ENCODE results near the gene PIM3. TPM values are rescaled to one million over a fixed set of nuclear protein-coding genes. Genes with fewer than 3 reads are reported as not detected.
A peak's percentile ranks its signal among the peaks of the same experiment; 100 is the strongest.
"Not testable (repeated sequence)": the region's sequence is repeated elsewhere in the genome, so short reads cannot be mapped to it uniquely, and the experiment has no call there.

Gene PIM3
- total RNA-seq, 1 donor from 2014 or later, result 119 TPM

DNA sequence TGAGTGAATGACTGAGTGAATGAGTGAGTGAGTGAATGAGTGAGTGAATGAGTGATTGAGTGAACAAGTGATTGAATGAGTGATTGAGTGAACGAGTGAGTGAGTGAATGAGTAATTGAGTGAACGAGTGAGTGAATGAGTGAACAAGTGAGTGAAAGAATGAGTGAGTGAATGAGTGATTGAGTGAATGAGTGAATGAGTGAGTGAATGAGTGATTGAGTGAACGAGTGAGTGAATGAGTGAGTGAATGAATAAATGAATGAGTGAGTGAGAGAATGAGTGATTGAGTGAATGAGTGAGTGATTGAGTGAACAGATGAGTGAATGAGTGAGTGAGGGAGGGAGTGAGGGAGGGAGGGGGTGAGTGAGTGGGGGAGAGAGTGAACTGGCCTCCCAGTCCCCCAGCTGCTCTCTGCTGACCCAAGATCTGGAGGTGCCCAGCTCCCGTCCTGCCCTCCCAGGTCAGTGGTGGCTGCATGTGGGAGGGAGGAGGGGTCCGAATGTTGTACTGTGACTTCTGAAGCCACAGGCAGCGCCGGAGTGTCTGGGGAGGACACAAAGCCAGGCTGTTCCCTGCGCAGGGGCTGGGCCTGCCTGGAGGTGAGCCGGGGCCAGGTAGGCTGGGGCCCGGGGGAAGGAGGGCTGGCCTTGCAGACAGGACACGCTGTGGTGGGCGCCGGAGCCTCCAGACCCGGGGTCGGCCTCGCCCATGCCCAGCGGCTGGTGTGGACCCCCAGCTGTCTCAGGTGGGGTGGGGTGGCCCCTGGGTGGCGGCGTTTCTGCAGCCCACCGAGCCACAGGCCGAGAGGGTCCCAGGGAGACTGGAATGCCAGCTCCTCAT is 17.8 kb upstream of the PIM3 start:
- intact Hi-C loops (cut with DNase I), result no loop called here
- no peak overlapping the region for H3K27ac ChIP-seq
- peak; percentile 4 for ATAC-seq
- H3K9me3 ChIP-seq, result no peaks in the 10 kb centered on the region
- no peaks in the 10 kb centered on the region for H3K27me3 ChIP-seq
- DNase-seq, result no peak
- TF ChIP-seq, protein P1, sequence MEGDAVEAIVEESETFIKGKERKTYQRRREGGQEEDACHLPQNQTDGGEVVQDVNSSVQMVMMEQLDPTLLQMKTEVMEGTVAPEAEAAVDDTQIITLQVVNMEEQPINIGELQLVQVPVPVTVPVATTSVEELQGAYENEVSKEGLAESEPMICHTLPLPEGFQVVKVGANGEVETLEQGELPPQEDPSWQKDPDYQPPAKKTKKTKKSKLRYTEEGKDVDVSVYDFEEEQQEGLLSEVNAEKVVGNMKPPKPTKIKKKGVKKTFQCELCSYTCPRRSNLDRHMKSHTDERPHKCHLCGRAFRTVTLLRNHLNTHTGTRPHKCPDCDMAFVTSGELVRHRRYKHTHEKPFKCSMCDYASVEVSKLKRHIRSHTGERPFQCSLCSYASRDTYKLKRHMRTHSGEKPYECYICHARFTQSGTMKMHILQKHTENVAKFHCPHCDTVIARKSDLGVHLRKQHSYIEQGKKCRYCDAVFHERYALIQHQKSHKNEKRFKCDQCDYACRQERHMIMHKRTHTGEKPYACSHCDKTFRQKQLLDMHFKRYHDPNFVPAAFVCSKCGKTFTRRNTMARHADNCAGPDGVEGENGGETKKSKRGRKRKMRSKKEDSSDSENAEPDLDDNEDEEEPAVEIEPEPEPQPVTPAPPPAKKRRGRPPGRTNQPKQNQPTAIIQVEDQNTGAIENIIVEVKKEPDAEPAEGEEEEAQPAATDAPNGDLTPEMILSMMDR (IDR thresholded peaks at IDR 0.05), result no peak
- H3K4me1 ChIP-seq, result peaks cover 7% of the 10 kb centered on the region
- no peaks in the 10 kb centered on the region for H3K36me3 ChIP-seq
- H3K4me3 ChIP-seq, result no peak overlapping the region

- no peak for ATAC-seq
- no peaks in the 10 kb centered on the region for H3K9me3 ChIP-seq
- H3K27me3 ChIP-seq, result no peaks in the 10 kb centered on the region
- intact Hi-C loops (cut with DNase I), result no loop called here
- TF ChIP-seq, protein P1 (IDR thresholded peaks at IDR 0.05), result no peak
- no peak overlapping the region for H3K27ac ChIP-seq
- no peak overlapping the region for H3K4me3 ChIP-seq
- DNase-seq, result no peak
- no peaks in the 10 kb centered on the region for H3K36me3 ChIP-seq
- H3K4me1 ChIP-seq, result peaks cover 7% of the 10 kb centered on the region
Measured at GRCh38 chr22:49943405-49943765, 17.2 kb upstream of the PIM3 start.

DNA sequence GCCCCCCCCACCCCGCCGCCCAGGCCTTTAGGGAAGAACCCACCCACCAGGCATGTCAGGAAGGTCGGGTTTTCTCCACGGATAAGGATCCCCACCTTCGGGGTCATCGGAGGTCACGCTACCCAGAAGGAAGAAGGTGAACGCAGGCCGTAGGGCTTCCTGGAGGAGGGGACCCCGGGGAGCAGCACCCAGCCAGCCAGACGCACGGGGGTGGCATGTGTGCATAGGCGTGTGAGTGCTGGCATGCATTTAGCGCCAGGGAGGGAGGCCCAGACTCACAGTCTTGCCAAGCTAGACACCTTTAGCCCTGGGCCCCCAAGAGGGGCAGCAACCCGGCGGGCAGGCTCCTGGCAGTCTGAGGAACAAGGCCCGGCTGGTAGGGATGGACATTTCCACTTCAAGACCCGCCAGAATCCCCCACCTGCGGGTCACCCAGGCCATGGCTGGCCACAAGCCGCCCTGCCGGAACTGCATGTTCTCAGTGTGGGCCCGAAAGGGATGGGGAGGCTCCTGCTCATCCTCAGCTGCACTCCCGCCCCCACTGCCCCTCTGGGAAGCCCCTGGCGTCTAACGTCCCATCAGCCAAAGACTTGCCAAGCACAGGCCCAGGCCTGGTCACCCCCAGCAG is 16.7 kb upstream of the PIM3 start:
- H3K4me1 ChIP-seq, result peaks cover 7% of the 10 kb centered on the region
- H3K27me3 ChIP-seq, result no peaks in the 10 kb centered on the region
- no peak overlapping the region for H3K4me3 ChIP-seq
- no peaks in the 10 kb centered on the region for H3K36me3 ChIP-seq
- intact Hi-C loops (cut with DNase I), result no loop called here
- DNase-seq, result no peak
- TF ChIP-seq, protein P1 (IDR thresholded peaks at IDR 0.05), result no peak
- ATAC-seq, result no peak
- no peaks in the 10 kb centered on the region for H3K9me3 ChIP-seq
- H3K27ac ChIP-seq, result no peak overlapping the region

- H3K4me3 ChIP-seq, result no peak overlapping the region
- intact Hi-C loops (cut with DNase I), result no loop called here
- ATAC-seq (no peak), DNase-seq (no peak)
- H3K27me3 ChIP-seq, result no peaks in the 10 kb centered on the region
- H3K36me3 ChIP-seq, result no peaks in the 10 kb centered on the region
- peaks cover 7% of the 10 kb centered on the region for H3K4me1 ChIP-seq
- no peaks in the 10 kb centered on the region for H3K9me3 ChIP-seq
- no peak overlapping the region for H3K27ac ChIP-seq
- TF ChIP-seq, protein P1 (IDR thresholded peaks at IDR 0.05), result no peak
Measured at GRCh38 chr22:49944399-49944891, 16.1 kb upstream of the PIM3 start.

DNA sequence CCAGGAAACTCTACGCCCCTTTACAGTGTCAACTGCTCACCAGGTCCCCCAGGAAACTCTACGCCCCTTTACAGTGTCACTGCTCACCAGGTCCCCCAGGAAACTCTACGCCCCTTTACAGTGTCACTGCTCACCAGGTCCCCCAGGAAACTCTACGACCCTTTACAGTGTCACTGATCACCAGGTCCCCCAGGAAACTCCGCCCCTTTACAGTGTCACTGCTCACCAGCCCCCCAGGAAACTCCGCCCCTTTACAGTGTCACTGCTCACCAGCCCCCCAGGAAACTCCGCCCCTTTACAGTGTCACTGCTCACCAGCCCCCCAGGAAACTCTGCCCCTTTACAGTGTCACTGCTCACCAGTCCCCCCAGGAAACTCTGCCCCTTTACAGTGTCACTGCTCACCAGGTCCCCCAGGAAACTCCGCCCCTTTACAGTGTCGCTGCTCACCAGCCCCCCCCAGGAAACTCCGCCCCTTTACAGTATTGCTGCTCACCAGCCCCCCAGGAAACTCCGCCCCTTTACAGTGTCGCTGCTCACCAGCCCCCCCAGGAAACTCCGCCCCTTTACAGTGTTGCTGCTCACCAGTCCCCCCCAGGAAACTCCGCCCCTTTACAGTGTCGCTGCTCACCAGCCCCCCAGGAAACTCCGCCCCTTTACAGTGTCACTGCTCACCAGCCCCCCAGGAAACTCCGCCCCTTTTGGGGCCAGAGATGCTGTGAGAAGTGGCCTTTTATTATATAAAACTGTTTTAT is 15.4 kb upstream of the PIM3 start:
- H3K9me3 ChIP-seq; DNase-seq; ATAC-seq; H3K27me3 ChIP-seq; H3K4me1 ChIP-seq; H3K4me3 ChIP-seq; intact Hi-C loops (cut with DNase I); H3K36me3 ChIP-seq; H3K27ac ChIP-seq: not testable (repeated sequence)

Measured in upper lobe of right lung (tissue), 1 donor.